Loucy (cell line): ENCODE measurements around the gene SSX2IP.

Experiments
- H2AFZ ChIP-seq: fragments of 200-600 bp; sonication (generic); 2 replicates; pipeline ENCODE4 v1.6.0; 2016; ENCODE audit warnings: antibody characterized with exemption, mild to moderate bottlenecking, low read length, moderate library complexity
- H3F3A ChIP-seq: fragments of 200-600 bp; 2 replicates; pipeline ENCODE4 v1.6.0; 2016; ENCODE audit warnings: antibody characterized with exemption, low read depth, mild to moderate bottlenecking
- H3K27me3 ChIP-seq: fragments of 200-600 bp; sonication (generic); 2 replicates; pipeline ENCODE4 v1.6.1; 2014; ENCODE audit warnings: low read length, mild to moderate bottlenecking; ENCODE audit not compliant: insufficient read depth, poor library complexity, severe bottlenecking
- H3K36me3 ChIP-seq: fragments of 200-600 bp; sonication (generic); 2 replicates; pipeline ENCODE4 v1.6.1; 2016; ENCODE audit warnings: low read length; ENCODE audit not compliant: insufficient read depth
- H3K4me1 ChIP-seq: fragments of 200-600 bp; sonication (generic); 2 replicates; pipeline ENCODE4 v1.5.1; 2014; ENCODE audit warnings: low read length, mild to moderate bottlenecking; ENCODE audit not compliant: insufficient read depth, poor library complexity, severe bottlenecking
- H3K4me2 ChIP-seq: fragments of 200-600 bp; sonication (generic); 2 replicates; pipeline ENCODE4 v1.6.0; 2014; ENCODE audit warnings: antibody characterized with exemption, low read length, low read depth, mild to moderate bottlenecking; ENCODE audit not compliant: poor library complexity, severe bottlenecking
- H3K4me3 ChIP-seq: fragments of 200-600 bp; sonication (generic); 2 replicates; pipeline ENCODE4 v1.5.1; 2014; ENCODE audit warnings: low read length, mild to moderate bottlenecking, mixed read lengths; ENCODE audit not compliant: poor library complexity, severe bottlenecking
- H3K79me2 ChIP-seq: fragments of 200-600 bp; sonication (generic); 2 replicates; pipeline ENCODE4 v1.6.1; 2014; ENCODE audit warnings: low read length; ENCODE audit not compliant: insufficient read depth
- H3K9ac ChIP-seq: fragments of 200-600 bp; sonication (generic); 2 replicates; pipeline ENCODE4 v1.6.0; 2014; ENCODE audit warnings: mild to moderate bottlenecking, low read depth, low read length, moderate library complexity; ENCODE audit not compliant: poor library complexity, severe bottlenecking
- H3K9me2 ChIP-seq: fragments of 200-600 bp; sonication (generic); replicated peaks from 2 replicates; pipeline ENCODE4 v1.6.1; 2016; ENCODE audit warnings: low read depth, low read length, mixed read lengths
- H3K9me3 ChIP-seq: fragments of 200-600 bp; sonication (generic); 2 replicates; pipeline ENCODE4 v1.6.1; 2014; ENCODE audit warnings: mild to moderate bottlenecking, antibody characterized with exemption, low read length, low read depth; ENCODE audit not compliant: insufficient read depth
- H4K20me1 ChIP-seq: fragments of 200-600 bp; sonication (generic); 2 replicates; pipeline ENCODE4 v1.6.0; 2014; ENCODE audit warnings: antibody characterized with exemption, low read length, mild to moderate bottlenecking; ENCODE audit not compliant: insufficient read depth, poor library complexity, severe bottlenecking
- EZH2phosphoT487 ChIP-seq: fragments of 200-600 bp; IDR thresholded peaks from 2 replicates; pipeline ENCODE4 v1.6.1; 2018; ENCODE audit warnings: antibody characterized with exemption, mild to moderate bottlenecking, moderate library complexity, borderline replicate concordance
- TF ChIP-seq, protein P1 (sequence below): fragments of 200-600 bp; sonication (generic); conservative IDR thresholded peaks from 2 replicates; pipeline ENCODE4 v1.5.1; 2014; ENCODE audit warnings: mild to moderate bottlenecking, antibody characterized with exemption, low read length

SSX2IP gene

DNA sequence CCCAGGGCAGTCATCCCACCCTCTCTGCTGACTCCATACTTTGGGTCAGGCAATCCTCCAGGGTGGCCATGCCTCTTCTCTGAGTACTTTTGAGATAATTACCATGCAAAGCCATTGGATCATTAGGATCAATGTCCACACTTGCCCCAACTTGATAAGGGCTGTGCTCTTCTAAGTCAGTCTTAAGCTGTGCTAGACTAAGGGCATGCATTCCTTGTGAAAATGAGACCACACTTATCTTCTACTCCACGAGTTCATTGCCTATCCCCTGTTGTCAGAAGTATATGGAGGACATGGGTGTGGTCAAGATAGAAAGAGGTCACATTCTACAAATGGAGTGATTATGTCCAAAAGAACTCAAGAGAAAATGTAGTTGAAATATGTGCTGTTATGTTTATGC is 18.9 kb upstream of the SSX2IP start:
- Histone ChIP-seq H3K79me2 (no peaks in the 10 kb centered on the region), H3K9ac (no peak overlapping the region), H3K27me3 (no peaks in the 10 kb centered on the region), H3K4me3 (no peak overlapping the region), H3K36me3 (no peaks in the 10 kb centered on the region), H4K20me1 (no peaks in the 10 kb centered on the region), H3K4me2 (no peak overlapping the region), H3K9me2 (0 out of 2 replicates have a peak, but pooled peaks cover 3% of the 10 kb centered on the region), H3K4me1 (no peaks in the 10 kb centered on the region), H3K9me3 (no peaks in the 10 kb centered on the region), H2AFZ (no peak overlapping the region), H3F3A (no peaks in the 10 kb centered on the region)
- no peak for TF ChIP-seq EZH2phosphoT487
- TF ChIP-seq, protein P1, sequence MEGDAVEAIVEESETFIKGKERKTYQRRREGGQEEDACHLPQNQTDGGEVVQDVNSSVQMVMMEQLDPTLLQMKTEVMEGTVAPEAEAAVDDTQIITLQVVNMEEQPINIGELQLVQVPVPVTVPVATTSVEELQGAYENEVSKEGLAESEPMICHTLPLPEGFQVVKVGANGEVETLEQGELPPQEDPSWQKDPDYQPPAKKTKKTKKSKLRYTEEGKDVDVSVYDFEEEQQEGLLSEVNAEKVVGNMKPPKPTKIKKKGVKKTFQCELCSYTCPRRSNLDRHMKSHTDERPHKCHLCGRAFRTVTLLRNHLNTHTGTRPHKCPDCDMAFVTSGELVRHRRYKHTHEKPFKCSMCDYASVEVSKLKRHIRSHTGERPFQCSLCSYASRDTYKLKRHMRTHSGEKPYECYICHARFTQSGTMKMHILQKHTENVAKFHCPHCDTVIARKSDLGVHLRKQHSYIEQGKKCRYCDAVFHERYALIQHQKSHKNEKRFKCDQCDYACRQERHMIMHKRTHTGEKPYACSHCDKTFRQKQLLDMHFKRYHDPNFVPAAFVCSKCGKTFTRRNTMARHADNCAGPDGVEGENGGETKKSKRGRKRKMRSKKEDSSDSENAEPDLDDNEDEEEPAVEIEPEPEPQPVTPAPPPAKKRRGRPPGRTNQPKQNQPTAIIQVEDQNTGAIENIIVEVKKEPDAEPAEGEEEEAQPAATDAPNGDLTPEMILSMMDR, result no peak

DNA sequence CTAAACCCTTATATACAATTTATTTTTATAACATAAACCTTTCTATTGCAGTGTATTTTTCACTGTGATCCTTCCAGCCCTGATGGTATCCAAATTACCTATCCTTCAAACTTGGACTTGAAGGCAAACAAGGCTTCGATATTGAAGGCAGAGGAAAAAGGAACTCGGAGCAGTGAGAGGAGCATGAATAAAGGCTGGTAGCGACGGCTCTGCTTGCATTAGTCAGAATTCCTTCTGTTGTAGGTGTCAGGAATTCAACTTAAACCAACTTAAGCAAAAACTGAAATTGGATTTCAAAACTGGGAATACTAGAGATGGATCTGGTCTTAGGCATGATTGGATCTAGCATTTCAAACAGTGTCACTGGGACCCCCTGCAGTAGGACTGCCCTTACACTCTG is 17.8 kb upstream of the SSX2IP start:
- Histone ChIP-seq H3K4me1 (no peaks in the 10 kb centered on the region), H4K20me1 (no peaks in the 10 kb centered on the region), H3K36me3 (no peaks in the 10 kb centered on the region), H2AFZ (no peak overlapping the region), H3K27me3 (no peaks in the 10 kb centered on the region), H3K9me3 (no peaks in the 10 kb centered on the region), H3F3A (no peaks in the 10 kb centered on the region), H3K4me3 (no peak overlapping the region), H3K9me2 (0 out of 2 replicates have a peak, but pooled peaks cover 3% of the 10 kb centered on the region), H3K79me2 (no peaks in the 10 kb centered on the region), H3K4me2 (no peak overlapping the region), H3K9ac (no peak overlapping the region)
- TF ChIP-seq, protein P1, result no peak
- no peak for TF ChIP-seq EZH2phosphoT487

DNA sequence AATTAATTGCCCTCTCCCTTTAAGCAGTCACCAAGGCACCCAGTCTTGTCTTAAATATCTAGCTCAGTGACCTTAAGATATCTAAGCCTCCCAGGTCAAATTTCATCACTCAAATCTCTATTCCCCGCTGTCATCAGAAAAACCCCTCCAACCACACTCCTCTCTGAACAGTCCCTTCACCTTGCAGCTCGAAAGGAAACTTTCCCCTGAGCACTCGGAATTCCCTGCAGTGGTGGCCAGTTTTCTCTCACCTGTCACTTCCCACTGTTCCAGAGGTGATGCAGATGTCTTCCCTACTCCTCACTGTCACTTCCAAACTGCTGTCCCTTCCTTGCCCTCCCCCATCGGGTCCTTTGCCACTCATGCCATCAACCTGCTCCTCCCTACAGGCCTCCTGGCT is 15.3 kb upstream of the SSX2IP start:
- Histone ChIP-seq H3K27me3 (no peaks in the 10 kb centered on the region), H3K9me2 (0 out of 2 replicates have a peak, but pooled peaks cover 3% of the 10 kb centered on the region), H3K79me2 (no peaks in the 10 kb centered on the region), H3K4me2 (no peak overlapping the region), H3K4me3 (no peak overlapping the region), H3K9ac (no peak overlapping the region), H3K9me3 (no peaks in the 10 kb centered on the region), H3K4me1 (no peaks in the 10 kb centered on the region), H2AFZ (no peak overlapping the region), H4K20me1 (no peaks in the 10 kb centered on the region), H3F3A (no peaks in the 10 kb centered on the region), H3K36me3 (no peaks in the 10 kb centered on the region)
- TF ChIP-seq, protein P1, result no peak
- no peak for TF ChIP-seq EZH2phosphoT487
